ENCODE measurements around the gene TRIM5.

- TF ChIP-seq CTCF (IDR thresholded peaks at IDR 0.05) (no peak), POLR2A (IDR thresholded peaks at IDR 0.05) (no peak), POLR2AphosphoS5 (IDR thresholded peaks at IDR 0.05) (no peak)
Observed at GRCh38 chr11:5643585-5643984, 41.3 kb downstream of the TRIM5 start.
